Measurements from ENCODE around the gene SPR.
A peak's percentile ranks its signal among the peaks of the same experiment; 100 is the strongest.

Gene SPR

DNA sequence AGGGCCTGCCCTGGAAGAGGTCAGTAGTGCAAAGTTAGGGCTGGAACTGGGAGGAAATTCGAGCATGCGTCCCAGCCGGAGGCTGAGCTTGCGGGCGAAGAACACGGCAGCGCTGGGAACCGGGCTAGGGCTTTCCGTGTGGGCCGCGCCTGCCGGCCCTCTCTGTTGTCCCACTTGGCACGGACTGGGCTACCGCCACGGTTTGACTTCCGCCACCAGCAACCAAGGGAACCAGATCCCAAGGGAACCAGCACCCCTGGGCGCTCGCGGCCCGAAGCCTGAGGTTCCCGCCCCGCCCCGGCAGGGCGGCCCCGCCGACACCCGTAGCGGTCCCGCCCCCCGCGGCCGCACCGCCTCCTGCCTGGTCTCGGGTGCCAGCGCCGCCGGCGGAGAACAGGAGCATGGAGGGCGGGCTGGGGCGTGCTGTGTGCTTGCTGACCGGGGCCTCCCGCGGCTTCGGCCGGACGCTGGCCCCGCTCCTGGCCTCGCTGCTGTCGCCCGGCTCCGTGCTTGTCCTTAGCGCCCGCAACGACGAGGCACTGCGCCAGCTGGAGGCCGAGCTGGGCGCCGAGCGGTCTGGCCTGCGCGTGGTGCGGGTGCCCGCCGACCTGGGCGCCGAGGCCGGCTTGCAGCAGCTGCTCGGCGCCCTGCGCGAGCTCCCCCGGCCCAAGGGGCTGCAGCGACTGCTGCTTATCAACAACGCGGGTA, at the start of gene SPR:
TSS of gene SPR (plus strand) at position 377 of the 708 bp plus-strand sequence. CDS start at position 402, 25 bp downstream.
- peak in 1 of 2 donors; percentile 26 for DNase-seq (ENCODE audit: extremely low read depth in 1 of 2, low read depth in 1 of 2)

DNA sequence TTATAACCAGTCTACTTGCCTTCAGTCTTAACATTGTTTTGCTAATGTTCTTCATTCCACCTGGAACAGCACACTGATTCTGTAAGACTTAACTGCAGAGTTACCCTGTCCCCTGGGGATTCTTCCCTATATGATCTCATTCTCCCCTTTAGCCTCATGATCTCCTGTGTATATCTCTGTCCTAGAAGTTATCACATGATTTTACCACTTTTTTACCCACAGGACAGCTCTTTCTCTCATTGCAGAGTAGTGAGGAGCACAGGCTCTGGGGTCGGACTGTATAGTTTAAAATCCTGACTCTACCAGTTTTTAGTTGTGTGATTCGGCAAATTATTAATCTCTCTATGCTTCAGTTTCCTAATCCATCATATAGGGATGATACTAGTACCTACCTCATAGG, 47.1 kb upstream of the SPR start:
- no peak for DNase-seq (ENCODE audit: extremely low read depth in 1 of 2, low read depth in 1 of 2)

DNA sequence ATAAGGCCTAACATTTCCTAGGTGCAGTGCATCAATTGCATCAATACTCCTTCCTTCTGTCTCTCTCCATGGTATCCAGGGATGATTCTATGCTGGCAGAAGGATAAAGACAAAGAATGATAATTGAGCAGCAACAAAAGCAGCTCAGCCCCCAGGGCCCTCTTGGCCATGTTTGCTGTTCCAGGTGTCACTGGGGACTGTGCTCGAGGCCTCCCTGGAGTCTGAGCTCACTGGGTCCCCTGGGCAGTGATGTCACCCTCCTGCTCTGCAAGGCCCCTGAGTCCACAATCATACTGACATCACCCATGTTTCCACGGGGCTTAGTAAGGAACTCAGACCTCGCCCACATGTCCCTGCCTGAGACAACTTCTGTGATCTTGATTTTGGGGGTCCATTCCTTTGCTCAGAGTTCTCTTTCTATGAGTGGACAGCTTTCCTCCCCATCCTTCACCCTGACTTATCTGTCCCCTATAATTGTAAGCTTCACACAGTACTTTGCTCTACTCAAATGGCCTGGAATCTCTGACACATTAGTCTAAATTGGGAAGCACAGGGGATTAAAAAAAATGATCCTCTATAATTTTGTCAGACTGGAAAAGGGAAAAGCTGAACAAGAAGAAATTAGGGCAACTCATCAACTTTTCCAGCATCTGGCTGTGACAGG, 45.6 kb upstream of the SPR start:
- no peak for DNase-seq (ENCODE audit: extremely low read depth in 1 of 2, low read depth in 1 of 2)

DNA sequence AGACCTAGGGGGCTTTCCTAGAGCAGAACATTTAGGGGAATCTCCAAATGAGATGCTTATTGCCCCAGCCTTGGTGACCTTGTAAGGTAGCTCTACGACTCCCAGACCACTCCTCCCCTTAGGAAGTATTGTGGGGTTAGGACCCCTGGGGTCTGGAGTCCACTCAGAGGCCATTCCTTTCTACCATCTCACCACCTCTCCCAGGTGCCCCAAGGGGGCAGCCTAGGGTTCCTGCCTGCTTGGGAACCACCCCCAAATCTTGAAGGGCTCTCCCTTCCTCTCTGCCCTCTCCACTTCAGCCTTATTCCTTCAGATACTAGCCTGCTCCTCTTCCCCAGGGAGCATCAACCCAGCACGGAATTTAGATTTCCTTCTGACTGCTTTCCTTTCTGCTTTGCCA, 43.9 kb upstream of the SPR start:
- DNase-seq (ENCODE audit: extremely low read depth in 1 of 2, low read depth in 1 of 2), result no peak

DNA sequence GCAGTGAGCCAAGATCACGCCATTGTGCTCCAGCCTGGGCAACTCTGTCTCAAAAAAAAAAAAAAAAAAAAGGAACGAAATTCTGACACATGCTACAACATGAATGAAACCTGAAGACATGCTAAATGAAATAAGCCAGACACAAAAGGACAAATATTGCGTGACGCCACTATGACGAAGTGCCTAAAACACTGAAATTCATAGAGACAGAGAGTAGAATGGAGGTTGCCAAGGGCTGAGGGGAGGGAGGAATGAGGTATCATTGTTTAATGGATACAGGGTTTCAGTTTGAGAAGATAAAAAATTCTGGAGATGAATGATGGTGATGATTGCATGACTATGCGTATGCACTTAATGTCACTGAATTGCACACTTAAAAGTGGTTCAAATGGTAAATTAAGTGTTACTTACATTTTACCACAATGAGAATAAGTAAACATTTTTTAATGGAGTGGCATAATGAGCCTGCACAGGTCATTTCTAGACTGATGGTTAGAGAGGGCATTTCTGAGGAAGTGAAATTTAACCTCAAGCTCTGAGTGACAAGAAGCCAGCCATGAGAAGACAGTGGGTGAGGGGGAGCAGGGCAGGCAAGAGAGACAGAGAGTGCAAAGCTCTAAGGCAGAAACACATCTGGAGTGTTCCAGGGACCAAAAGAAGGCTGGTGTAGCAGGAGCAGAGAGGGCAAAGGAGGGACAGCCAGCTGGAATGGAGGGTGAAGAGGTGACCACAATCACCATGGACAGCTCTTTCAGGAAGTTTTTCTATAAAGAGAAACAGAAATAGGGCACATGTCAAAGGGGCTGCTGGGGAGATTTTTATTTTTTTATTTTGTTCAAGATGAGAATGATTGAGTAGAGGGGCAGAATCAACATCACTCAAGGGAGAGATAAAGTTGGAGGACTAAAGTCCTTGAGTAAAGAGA, 40.8 kb upstream of the SPR start:
- no peak for DNase-seq (ENCODE audit: extremely low read depth in 1 of 2, low read depth in 1 of 2)

DNA sequence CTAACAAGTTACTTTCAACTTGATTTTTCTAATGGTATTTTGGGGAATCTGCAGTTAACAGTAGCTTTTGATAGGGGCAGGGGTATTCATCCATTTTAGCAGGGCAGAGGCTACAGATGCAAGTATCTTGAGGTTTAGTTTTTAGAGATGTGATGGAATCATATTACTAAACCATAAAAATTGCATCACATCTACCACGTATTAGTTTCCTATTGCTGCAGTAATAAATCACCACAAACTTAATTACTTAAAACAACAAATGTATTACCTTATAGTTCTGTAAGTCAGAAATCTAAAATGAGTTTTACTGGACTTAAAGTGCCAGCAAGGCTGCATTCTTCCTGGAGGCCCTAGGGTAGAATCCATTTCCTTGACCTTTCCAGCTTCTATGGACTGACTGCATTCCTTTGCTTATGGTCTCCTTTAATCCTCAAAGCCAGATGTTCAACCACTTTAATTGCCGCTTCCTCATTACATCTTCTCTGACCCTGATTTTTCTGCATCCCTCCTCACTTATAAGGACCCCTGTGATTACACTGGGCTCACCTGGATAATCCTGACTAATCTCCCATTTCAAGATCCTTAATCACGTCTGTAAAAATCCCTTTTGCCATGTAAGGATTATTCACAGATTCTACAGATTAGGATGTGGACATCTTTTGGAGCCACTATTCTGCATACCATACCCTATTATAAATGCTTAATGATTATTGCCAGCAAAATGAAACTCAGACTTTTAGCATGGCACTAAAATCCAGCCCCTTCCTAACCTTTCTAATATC, 39.5 kb upstream of the SPR start:
- DNase-seq (ENCODE audit: extremely low read depth in 1 of 2, low read depth in 1 of 2), result no peak

DNA sequence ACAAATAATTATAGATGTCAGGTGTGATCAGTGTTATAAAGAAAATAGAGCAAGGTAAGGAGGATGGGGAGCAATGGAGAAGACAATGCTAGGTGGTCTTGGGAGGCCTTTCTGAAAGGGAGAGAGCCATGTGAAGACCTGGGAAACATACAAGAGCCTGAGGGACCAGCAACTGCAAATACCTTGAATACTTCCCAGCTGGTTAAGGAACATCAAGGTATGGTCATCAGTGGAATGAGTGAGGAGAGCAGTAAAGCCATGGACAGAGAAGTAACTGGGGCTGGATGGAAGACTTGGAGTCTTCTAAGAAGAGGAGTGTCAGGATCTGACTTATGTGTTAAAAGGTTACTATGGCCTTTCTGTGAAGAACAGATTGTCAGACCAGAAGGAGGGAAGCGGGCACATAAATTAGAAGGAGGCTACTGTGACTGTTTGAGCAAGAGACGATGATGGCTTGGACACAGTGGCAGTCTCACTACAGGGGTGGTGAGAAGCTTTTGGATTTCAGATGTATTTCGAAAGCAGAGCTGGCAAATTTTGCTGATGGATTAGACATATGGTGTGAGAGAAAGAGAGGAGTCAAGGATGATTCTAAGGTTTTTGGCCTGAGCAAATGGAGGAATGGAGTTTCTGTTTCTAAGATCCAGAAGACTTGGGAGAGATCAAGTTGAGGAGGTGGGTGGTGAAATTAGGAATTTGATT, 38.6 kb upstream of the SPR start:
- no peak for DNase-seq (ENCODE audit: extremely low read depth in 1 of 2, low read depth in 1 of 2)

DNA sequence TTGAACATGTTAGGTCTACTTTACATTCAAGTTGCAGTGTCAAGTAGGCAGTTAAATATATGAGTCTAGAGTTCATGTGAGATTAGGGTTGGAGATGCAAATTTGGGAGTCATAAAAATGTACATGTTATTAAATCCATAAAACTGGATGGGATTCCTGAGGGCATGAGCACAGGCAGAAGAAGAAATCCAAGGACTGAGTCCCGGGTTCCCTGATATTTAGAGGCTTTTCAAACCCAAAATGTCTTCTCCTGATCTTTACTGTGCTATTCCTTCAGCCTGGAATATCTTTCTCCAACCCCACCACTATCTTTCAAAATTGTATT, 38.1 kb upstream of the SPR start:
- no peak for DNase-seq (ENCODE audit: extremely low read depth in 1 of 2, low read depth in 1 of 2)

DNA sequence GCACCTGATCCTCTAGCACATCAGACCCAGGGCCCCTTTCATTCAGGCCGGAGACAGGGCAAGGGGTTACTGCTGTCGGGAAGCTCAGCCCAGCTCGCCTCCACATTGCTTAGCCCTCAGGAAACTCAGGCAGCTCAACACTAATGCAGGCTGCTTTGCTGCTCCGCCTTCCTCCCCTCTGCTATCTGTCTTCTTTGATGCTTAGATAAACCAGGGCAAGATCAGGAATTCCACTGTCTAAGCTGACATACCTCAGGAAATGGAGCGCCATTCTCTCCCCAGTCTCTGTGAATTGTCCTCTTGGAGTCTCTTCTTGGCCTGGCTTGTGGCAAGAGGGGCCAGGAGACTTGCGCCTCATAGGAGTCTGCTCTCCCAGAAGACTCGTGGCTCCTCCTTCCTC, 35.9 kb upstream of the SPR start:
- no peak for DNase-seq (ENCODE audit: extremely low read depth in 1 of 2, low read depth in 1 of 2)

DNA sequence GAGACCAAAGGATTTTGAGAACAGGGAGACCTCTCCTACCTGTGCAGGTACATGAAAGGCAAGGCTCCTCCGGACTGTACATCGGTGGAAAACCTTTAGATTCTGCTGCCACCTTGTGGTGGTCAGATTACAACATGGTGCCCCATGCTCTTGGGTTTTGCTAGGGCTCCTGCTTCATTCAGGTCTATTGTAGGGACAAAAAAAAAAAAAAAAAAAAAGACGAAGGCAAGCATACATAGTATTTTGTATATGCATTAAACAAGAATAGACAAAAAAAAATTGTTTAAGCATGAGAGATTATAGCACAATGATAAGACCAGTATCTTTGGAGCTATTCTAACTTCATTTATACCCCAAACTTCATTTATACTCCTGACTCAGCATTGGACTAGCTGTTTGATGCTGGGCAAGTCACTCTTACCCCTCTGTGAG, 27.4 kb upstream of the SPR start:
- peak; percentile 28 to 34 for DNase-seq (ENCODE audit: extremely low read depth in 1 of 2, low read depth in 1 of 2)

DNA sequence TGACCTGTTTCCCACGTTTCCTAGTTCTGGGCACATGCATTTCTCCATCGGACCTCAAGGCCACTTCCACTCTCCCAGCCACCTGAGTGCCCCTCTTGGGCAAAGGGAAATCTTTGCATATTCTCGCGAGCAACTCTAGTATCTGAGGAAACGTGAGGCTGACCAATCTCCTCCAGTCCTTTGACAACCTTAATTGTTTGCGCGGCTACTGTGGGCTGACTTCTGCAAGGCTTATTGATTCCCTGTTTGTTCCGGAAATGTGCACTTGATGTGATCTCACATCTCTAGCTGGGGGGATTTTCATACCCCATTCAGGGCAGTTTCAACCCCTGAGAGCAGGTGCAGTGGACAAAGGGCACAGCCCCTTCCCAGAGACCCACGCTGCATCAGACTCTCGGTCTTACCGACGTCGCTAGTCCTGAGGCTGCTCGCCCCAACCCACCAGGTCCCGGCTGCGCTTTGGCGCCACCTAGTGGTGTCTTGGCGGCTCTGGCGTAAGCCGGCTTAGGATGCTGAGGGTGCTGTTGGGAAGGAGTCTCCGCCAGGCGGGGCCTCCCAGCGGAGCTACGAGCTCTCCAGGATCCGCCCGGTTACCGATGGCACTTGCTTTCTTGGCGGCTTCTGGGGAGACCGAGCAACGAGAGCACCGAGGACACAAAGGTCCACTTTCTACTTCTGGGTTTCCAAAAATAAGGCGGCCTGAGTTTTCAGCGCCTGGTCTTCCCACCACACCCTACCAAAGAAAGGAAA, 24.8 kb upstream of the SPR start:
- peak; percentile 54 to 78 for DNase-seq (ENCODE audit: extremely low read depth in 1 of 2, low read depth in 1 of 2)

DNA sequence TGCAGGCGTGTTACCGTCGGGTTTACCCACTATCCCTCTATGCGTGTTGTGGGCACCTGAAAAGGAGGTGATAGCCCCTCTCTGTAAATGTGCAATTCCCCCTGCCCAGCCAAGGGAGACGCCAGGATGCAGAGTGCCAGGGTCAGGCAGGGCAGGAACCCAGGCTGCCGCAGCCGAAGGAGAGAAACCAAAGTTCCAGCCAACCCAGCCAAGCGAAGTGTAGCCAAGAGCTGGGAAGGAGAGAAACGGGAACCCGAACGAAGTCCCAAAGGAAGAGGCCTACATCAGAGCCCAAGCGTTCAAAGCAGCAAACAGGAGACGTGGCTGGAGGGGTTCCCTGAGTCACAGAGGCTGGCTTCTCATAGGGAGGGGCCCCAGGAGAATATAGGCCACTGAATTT, 24.2 kb upstream of the SPR start:
- no peak for DNase-seq (ENCODE audit: extremely low read depth in 1 of 2, low read depth in 1 of 2)

DNA sequence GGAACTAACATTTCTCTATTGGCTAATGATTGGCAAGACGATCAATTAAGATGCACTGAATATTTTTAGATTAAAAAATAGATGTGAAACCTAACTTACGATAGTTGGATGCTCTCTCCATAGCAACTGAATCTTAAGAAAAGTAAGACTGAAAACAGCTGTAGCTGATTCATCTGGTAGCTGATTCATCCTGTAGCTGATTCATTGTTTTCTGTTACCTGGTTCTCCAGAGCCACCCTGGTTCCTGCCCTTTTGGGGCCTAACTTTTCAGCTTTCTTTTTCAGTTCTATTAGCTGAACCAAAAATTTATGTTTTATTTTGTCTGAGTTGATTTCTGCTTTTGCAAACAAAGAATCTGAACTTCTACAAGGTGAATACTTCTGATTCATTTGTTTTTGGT, 22.7 kb upstream of the SPR start:
- DNase-seq (ENCODE audit: extremely low read depth in 1 of 2, low read depth in 1 of 2), result no peak

DNA sequence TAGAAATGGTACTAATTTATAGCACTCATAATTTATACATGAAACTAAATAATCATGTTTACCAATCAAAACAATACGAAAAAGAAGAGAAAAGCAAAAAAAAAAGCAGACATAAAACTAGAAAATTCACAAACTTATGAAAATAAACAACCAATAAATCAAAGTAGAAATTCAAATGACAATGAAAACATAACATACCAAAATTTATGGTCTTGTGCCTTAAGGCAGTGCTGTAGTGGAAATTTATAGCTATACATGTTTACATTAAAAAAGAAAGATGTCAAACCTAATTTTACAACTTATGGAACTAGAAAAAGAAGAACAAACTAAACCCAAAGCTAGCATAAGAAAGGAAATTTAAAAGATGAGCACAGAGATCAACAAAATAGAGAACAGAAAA, 16.1 kb upstream of the SPR start:
- DNase-seq (ENCODE audit: extremely low read depth in 1 of 2, low read depth in 1 of 2), result no peak

DNA sequence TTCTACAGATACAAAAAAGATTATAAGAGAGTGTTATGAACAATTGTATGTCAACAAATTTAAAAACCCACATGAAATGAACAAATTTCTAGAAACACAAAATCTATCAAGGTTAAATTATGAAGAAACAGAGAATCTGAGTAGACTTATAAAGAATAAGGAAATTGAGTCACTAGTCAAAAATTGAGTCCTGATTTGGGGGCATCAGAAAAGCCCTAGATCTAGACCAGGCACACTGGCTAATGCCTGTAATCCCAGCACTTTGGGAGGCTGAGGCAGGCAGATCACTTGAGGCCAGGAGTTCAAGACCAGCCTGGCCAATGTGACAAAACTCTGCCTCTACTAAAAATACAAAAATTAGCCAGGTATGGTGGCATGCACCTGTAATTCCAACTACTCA, 15.3 kb upstream of the SPR start:
- DNase-seq (ENCODE audit: extremely low read depth in 1 of 2, low read depth in 1 of 2), result no peak

DNA sequence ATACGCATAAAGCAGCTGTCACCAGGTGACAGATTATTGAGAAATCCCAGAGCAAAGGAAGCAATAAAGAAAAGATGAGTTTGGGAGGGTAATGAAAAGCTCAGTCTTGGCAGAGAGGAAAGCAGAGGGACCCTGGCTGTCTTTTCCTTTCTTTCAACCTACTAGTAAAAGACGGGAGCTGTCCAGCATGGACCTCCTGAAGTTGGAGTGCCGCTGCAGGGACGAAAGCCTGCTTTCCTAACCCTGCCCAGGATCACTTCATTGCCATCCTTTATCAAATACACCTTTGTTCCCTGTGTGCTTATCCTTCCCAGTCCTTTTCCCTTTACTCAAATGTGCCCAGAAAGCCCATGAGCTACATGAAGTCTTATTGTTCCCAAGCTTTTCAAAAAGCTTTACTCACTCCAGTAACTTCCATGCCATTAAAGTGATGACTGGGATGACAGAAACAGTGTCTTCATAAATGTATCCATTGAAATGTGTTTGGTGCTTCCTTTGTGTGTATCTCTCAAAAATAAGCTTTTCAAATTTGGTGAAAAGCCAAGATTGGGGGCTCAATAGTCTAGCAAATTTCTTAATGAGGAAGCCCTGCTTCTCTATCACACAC, 3.7 kb upstream of the SPR start:
- no peak for DNase-seq (ENCODE audit: extremely low read depth in 1 of 2, low read depth in 1 of 2)

DNA sequence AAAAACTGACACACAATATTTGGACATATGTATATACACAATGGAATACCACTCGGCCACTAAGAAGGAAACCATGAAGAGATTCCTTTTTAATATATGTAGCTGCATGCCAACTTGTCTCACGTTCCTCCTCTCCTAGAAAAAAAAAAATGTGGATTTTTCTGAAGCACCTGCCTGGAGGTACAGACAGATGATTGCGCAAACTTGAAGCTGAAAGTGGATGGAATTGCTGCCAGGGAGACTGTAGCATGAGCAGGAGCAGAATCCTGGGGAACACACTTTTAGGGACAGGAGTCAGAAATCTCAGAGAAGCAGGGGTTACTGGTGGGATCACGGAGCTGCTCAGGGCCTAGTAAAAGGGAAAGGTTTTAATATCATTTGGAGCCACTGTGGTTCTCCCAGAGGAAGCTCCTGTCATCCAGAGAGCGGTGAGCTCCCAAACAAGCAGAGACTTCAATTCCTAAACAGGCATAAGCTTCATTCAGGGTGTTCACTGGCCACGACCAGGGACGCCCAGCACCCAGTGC, 640 bp upstream of the SPR start:
- no peak for DNase-seq (ENCODE audit: extremely low read depth in 1 of 2, low read depth in 1 of 2)

DNA sequence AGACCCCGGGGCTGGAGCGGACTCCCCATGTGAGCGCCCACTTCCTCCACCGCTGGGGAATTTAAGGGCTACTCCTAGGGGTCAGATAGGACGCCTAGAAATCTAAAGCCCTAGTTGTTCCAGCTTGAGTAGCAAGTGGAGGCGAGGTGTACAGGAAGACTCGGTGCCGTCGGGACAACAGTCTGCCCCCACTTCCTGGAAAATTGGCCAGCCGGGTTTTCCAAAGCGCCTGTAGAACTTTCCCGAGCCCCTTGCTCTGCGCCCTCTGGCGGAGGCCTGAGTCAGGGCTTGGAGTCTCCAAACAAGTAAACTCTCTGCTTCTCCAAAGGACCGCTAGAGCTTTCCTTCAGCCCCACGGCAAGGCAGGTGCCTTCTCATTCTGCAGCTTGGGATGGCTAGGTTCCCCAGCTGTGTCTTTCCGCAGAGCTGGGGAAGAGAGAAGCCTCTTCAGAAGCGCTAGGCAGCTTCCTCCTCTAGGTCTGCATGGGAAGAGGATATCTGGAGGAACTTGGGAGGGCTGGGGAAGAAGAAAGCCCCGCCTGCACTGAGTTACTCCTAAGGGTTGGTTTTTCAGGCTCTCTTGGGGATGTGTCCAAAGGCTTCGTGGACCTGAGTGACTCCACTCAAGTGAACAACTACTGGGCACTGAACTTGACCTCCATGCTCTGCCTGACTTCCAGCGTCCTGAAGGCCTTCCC, 681 bp downstream of the SPR start:
- peak in 1 of 2 donors; percentile 30 for DNase-seq (ENCODE audit: extremely low read depth in 1 of 2, low read depth in 1 of 2)

Data from activated CD8-positive, alpha-beta memory T cell treated with anti-CD3 and anti-CD28 coated beads for 1 hour (primary cell).